ENCODE measurements around the gene ARHGAP18. TPM values are rescaled to one million over a fixed set of nuclear protein-coding genes. Genes with fewer than 3 reads are reported as not detected.

Gene ARHGAP18
- total and polyA plus RNA-seq, 8 donors = 8.2 to 41.0 (median 27.2) TPM

GRCh38 chr6:129653746-129654145, 56.2 kb downstream of the ARHGAP18 start:
- 75 to 77% methylated on average over 2 of the region's 2 CpGs for WGBS, 2 donors
- ATAC-seq (no peak), FAIRE-seq (no peak), DNase-seq (no peak)
- Histone ChIP-seq H3K4me1 (peaks cover 13 to 29% (median 26%) of the 10 kb centered on the region in 3 donors), H3K27ac (peak overlapping the region in 2 of 4 donors; percentile 24 to 39), H3K9me3 (no peaks in the 10 kb centered on the region), H3K4me3 (no peak overlapping the region), H3K27me3 (no peaks in the 10 kb centered on the region), H3K36me3 (no peaks in the 10 kb centered on the region)
- TF ChIP-seq, protein P1, sequence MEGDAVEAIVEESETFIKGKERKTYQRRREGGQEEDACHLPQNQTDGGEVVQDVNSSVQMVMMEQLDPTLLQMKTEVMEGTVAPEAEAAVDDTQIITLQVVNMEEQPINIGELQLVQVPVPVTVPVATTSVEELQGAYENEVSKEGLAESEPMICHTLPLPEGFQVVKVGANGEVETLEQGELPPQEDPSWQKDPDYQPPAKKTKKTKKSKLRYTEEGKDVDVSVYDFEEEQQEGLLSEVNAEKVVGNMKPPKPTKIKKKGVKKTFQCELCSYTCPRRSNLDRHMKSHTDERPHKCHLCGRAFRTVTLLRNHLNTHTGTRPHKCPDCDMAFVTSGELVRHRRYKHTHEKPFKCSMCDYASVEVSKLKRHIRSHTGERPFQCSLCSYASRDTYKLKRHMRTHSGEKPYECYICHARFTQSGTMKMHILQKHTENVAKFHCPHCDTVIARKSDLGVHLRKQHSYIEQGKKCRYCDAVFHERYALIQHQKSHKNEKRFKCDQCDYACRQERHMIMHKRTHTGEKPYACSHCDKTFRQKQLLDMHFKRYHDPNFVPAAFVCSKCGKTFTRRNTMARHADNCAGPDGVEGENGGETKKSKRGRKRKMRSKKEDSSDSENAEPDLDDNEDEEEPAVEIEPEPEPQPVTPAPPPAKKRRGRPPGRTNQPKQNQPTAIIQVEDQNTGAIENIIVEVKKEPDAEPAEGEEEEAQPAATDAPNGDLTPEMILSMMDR (IDR thresholded peaks at IDR 0.05) = no peak
- intact Hi-C loops (cut with DNase I) = loop anchor here in 1 of 3 donors (10.0 kb wide), 1 partner anchor 51 kb away; no protein-coding TSS in a partner anchor

DNA sequence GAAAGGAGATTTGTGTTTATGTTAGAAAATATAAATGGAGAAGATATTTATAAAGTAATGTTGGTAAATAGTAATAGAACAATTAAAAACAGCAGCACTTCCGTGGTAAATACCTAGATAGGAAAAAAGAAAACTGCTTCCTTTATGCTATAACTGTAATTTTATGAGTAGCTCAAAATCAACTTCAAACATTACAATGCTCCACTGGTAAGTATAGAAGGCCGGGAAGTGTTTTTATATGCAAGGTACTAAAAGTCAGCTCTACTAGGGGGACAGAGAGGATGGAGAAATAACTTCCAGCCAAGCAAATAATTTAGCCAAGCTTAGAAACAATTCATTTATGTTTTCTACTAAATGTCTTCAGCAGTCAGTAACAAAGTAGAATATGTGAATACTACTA, 56.7 kb downstream of the ARHGAP18 start:
- Histone ChIP-seq H3K4me1 (peaks cover 13 to 29% (median 26%) of the 10 kb centered on the region in 3 donors), H3K36me3 (no peaks in the 10 kb centered on the region), H3K27me3 (no peaks in the 10 kb centered on the region), H3K9me3 (no peaks in the 10 kb centered on the region), H3K27ac (peak overlapping the region in 1 of 4 donors; percentile 24), H3K4me3 (no peak overlapping the region)
- DNase-seq (no peak), FAIRE-seq (no peak), ATAC-seq (no peak)
- 67 to 68% methylated on average over 2 of the region's 2 CpGs for WGBS, 2 donors
- TF ChIP-seq, protein P1 (IDR thresholded peaks at IDR 0.05) = no peak
- intact Hi-C loops (cut with DNase I) = loop anchor here in 1 of 3 donors (10.0 kb wide), 1 partner anchor 52 kb away; no protein-coding TSS in a partner anchor

DNA sequence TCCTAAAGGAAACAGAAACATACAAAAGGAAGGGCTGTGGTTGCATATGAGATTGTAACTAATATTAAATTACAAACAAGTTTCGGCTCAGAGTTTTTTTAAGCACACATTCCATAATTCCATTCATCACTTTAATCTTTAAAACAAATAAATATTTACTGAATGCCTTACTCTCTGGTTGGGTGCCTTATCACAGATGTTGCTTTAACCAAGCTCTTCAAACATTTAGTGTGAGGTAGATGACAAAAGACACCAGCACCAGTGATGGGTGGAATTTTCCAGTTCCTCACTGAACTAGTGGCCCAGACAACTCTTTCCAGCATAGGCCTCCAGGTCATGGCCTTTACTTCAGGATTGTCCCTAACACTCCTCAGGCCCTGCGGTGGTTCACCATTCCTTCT, 58.7 kb downstream of the ARHGAP18 start:
- peak overlapping the region in 2 of 4 donors; percentile 23 to 52 for H3K27ac ChIP-seq
- TF ChIP-seq, protein P1 (IDR thresholded peaks at IDR 0.05) = no peak
- FAIRE-seq (no peak), DNase-seq (no peak), ATAC-seq (peak in 1 of 4 donors; percentile 21)
- H3K4me3 ChIP-seq = no peak overlapping the region
- H3K36me3 ChIP-seq = no peaks in the 10 kb centered on the region
- WGBS, 2 donors = 50 to 54% methylated on average over 2 of the region's 2 CpGs
- no peaks in the 10 kb centered on the region for H3K27me3 ChIP-seq
- intact Hi-C loops (cut with DNase I) = loop anchor here in 1 of 3 donors (10.0 kb wide), 1 partner anchor 54 kb away; no protein-coding TSS in a partner anchor
- H3K9me3 ChIP-seq = no peaks in the 10 kb centered on the region
- H3K4me1 ChIP-seq = peaks cover 13 to 42% (median 34%) of the 10 kb centered on the region in 3 donors

DNA sequence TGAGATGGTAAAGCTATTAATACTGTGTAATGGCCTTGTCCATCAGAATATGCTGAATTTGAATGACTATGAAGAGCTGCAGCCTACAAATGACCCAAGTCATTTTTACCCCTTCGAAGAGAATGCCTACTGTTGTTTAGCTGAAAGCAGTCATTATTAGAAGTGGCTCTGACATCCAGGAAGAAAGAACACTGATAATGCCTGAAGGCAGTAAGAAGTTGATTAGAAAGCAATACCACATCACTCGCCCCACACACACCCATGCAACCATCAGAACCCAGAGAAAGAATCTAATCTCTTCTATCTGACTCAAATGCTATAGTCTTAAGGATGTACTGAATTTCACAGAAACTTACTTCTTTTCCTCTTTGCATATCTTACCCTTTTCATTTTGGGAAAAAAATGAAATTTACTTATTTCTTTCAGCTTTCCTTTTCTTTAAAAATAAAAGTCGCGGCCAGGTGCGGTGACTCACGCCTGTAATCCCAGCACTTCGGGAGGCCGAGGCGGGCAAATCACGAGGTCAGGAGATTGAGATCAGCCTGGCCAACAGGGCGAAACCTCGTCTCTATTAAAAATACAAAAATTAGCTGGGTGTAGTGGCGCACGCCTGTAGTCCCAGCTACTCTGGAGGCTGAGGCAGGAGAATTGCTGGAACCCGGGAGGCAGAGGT, 61.0 kb downstream of the ARHGAP18 start:
- Histone ChIP-seq H3K4me1 (peaks cover 20 to 61% (median 56%) of the 10 kb centered on the region in 3 donors), H3K27ac (no peak overlapping the region), H3K4me3 (no peak overlapping the region), H3K9me3 (no peaks in the 10 kb centered on the region), H3K36me3 (no peaks in the 10 kb centered on the region), H3K27me3 (no peaks in the 10 kb centered on the region)
- TF ChIP-seq, protein P1 (IDR thresholded peaks at IDR 0.05) = no peak
- intact Hi-C loops (cut with DNase I) = no loop called here
- ATAC-seq = no peak
- 92 to 94% methylated on average over 15 of the region's 15 CpGs for WGBS, 2 donors
- FAIRE-seq = no peak
- DNase-seq = no peak

- no peak for FAIRE-seq
- Histone ChIP-seq H3K27ac (peak overlapping the region in 3 of 4 donors; percentile 19 to 88 (median 87)), H3K36me3 (no peaks in the 10 kb centered on the region), H3K4me1 (peaks cover 18 to 63% (median 55%) of the 10 kb centered on the region in 3 donors), H3K9me3 (no peaks in the 10 kb centered on the region), H3K4me3 (no peak overlapping the region), H3K27me3 (no peaks in the 10 kb centered on the region)
- TF ChIP-seq, protein P1 (IDR thresholded peaks at IDR 0.05) = no peak
- 57 to 60% methylated on average over 2 of the region's 2 CpGs for WGBS, 2 donors
- intact Hi-C loops (cut with DNase I) = no loop called here
- no peak for DNase-seq
- no peak for ATAC-seq
These were observed 62.9 kb downstream of the ARHGAP18 start for GRCh38 chr6:129647044-129647443.
